ENCODE results near the gene ANKRD31.
A peak's percentile ranks its signal among the peaks of the same experiment; 100 is the strongest.

ANKRD31 gene

DNA sequence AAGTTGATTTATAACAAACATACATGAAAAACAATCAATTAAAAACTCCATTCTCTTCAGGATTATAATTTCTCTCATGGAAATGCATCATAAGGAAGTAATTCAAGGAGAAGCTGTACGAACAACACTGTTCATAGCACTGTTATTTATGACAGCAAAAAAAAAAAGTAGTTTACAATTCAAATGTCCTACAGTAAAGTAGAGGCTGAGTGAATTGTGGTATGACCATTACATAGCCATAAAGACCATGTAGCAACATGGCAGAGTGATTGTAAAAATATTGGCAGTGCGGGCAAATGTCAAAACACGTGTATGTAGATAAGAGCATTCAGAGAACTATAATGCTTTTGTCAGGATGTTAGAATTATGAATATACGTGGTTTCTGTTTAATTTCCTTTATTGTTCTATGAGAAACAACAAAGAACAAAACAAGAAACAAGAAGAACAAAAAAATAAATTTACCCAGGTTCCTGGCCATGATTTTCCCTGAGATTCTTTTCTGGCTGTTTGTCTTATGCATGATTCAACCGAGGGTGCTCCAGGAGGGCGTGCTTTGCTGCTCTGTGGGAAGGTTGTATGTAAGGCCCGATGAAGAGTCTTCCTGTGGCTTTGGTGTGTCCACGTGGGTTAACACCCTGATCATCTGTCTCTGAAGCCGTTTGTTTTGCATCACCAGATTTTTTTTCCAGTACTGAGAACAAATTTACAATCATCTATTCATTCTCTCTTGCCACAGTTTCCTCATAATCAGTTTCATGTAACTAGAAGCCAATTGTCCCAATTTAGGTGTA lies 213.1 kb downstream of the ANKRD31 start:
- DNase-seq (ENCODE audit: low spot score in 2 of 2) (peak in 1 of 2 donors; percentile 53), ATAC-seq (peak; percentile 99)
- Mint-ChIP-seq H3K9me3 (no peaks in the 10 kb centered on the region), H3K27ac (peak overlapping the region; percentile 3), H3K4me1 (peaks cover 17% of the 10 kb centered on the region), H3K4me3 (no peak overlapping the region), H3K36me3 (peaks cover 6% of the 10 kb centered on the region)

DNA sequence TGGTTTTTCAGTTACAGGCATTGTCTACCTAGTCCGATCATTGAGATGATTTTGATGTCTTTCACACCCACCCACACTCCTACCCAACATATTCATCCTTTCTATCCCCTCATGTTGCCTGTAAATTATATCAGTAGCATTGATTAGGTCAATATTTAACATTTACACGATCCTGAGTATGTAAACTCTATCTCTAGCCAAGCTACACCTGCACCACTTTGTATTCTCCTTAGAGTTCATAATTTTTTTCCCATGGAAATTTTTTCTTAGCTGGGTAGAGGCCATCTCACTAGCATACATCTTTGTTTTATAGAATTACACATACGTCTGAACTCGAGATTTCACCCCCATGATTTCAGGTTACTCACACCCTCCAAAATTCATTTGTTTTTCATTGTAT lies 214.9 kb downstream of the ANKRD31 start:
- H3K36me3 Mint-ChIP-seq = peaks cover 4% of the 10 kb centered on the region
- no peak for DNase-seq (ENCODE audit: low spot score in 2 of 2)
- no peak overlapping the region for H3K27ac Mint-ChIP-seq
- no peak overlapping the region for H3K4me3 Mint-ChIP-seq
- no peaks in the 10 kb centered on the region for H3K9me3 Mint-ChIP-seq
- no peak for ATAC-seq
- peaks cover 19% of the 10 kb centered on the region for H3K4me1 Mint-ChIP-seq

DNA sequence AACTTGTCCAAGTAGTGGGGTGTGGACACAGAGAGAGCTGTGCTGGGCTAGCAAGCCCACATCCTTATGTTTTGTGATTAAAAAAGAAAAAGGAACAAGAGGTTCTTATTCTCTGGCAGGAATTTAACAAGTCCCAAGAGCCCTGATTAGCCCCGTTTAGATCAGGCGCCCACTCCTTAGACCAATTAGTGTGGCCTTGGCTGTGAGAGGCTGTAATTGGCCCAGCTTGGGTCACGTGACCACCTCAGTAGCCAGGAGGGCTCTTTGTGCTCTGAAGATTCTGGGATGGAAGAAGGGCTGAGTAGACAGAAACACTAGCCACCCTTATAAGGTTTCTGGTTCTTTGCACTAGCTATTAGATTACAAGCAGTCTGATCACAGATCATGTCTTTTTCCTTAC lies 215.5 kb downstream of the ANKRD31 start:
- Mint-ChIP-seq H3K4me1 (peaks cover 19% of the 10 kb centered on the region), H3K9me3 (no peaks in the 10 kb centered on the region), H3K4me3 (no peak overlapping the region), H3K27ac (no peak overlapping the region), H3K36me3 (no peaks in the 10 kb centered on the region)
- ATAC-seq (no peak), DNase-seq (ENCODE audit: low spot score in 2 of 2) (no peak)

DNA sequence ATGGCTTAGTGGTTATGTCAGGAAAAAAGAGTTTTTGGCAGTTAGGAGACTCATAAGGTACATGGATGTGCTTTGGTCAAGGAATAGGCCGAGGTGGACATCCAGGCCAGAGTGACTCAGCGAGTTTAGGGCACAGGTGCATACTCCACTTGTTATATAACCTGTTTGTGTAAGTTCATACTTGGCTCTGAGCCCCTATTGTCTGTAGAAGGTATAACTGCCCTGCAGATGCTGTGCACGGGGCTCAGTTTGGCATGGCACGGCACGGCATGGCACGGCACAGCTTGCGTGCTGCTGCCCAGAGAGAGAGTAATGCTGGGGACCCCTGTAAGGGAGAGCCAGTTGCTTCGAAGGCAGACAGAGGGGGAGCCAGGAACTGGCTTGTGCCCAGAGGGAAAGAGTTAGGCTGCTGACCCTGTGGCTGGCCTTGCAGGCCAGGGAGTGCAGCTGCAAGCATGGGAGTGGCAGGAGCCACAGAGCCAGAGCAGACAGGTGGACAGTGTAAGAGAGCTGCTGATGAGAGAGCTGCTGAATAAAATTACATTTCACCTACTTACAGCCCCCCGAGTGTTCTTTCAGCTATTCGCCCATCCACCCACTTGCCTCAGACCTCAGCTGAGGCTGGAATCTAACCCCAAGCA lies 216.5 kb downstream of the ANKRD31 start:
- Mint-ChIP-seq H3K9me3 (no peaks in the 10 kb centered on the region), H3K4me3 (no peak overlapping the region), H3K4me1 (peaks cover 26% of the 10 kb centered on the region), H3K36me3 (no peaks in the 10 kb centered on the region), H3K27ac (no peak overlapping the region)
- ATAC-seq = no peak
- no peak for DNase-seq (ENCODE audit: low spot score in 2 of 2)

DNA sequence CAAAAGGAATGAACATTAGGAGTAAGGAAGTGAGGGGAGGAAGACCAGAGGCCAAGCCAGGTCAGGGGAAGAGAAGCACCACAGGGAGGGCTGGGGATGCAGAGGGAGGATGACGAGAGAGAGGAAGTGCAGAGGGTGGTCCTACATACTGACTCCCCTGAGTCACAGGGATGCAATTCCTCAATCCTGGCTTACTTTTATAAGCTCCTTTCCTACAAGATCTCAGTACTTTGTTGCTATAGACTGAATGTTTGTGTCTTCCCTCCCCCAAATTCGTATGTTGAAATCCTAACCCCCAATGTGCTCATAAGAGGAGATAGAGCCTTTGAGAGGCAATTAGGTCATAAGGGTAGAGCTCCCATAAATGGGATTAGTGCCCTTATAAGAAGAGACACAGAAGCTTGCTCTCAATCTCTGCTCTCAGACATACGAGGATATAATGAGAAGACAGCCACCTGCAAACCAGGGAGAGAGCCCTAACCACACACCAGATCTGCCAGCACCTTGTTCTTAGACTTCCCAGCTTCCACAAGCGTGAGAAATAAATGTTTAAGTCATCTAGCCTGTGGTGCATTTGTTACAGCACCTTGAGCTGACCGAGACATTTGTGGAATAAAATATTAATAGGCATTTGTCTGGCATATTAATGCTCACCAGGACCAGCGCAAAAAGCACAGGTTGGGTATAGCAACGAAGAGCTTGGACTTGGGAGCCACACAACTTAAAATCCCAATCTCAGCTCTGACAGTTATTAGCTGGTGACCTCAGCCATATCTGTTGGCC lies 217.7 kb downstream of the ANKRD31 start:
- Mint-ChIP-seq H3K4me1 (peaks cover 23% of the 10 kb centered on the region), H3K4me3 (no peak overlapping the region), H3K27ac (no peak overlapping the region), H3K36me3 (no peaks in the 10 kb centered on the region), H3K9me3 (no peaks in the 10 kb centered on the region)
- DNase-seq (ENCODE audit: low spot score in 2 of 2) = no peak
- no peak for ATAC-seq

Data from stimulated activated effector memory CD8-positive, alpha-beta T cell treated with anti-CD3 and anti-CD28 coated beads, Interleukin-12 subunit alpha, Interleukin-12 subunit beta, amount 100 ng/mL, for 72 hours (primary cell).